SHP77 treated with DMSO at 0.1 percent for 48 hours (cell line): ENCODE data around the gene IL17D.
"Not testable (repeated sequence)": the region's sequence is repeated elsewhere in the genome, so short reads cannot be mapped to it uniquely, and the experiment has no call there.

ENCODE experiments used
- DNase-seq: peaks from one replicate; lab custom pipeline; 2025; lab: John Stamatoyannopoulos, UW

The IL17D gene, protein sequence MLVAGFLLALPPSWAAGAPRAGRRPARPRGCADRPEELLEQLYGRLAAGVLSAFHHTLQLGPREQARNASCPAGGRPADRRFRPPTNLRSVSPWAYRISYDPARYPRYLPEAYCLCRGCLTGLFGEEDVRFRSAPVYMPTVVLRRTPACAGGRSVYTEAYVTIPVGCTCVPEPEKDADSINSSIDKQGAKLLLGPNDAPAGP

DNA sequence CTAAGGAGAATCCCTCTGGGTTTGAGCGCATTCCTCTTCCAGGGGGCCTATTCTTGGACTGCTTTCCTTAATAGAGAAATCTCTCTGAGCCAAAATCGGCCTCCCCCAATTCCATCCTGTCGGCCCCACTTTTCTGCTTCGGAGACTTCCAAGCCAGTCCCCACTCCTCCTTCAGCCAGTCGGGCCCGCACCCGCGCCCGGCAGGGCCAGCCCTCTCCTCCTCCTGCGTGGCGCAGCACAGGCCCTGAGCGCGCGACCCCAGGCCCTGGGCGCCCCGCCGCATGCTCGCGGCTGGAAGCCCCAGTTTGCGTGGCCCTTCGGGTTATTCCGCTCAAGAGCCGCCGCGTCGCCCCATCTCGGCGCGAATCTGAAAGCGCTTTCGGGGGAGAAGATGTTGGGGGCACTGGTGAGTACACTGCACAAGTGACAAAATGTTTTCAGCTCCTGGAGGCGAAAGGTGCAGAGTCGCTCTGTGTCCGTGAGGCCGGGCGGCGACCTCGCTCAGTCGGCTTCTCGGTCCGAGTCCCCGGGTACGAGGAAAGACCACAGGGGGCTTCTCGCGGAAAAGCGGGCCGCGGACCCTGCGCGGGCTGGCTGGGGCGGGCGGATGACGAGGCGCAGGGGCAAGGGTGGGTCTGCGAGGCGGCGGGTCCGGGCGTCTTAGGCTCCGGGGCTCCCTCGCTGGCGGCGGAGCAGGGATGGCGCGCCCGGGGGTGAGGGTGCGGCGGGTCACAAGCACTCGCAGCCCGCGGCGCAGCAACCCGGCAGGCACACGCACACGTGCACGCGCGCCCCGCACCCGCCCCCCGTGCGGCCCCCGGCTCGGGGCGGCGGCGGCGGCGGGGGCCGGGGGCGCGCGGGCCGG, at the start of gene IL17D:
TSS of gene IL17D (plus strand) at position 785 of the 865 bp plus-strand sequence. CDS start 303 bp downstream, outside the sequence.
- DNase-seq: no peak

DNA sequence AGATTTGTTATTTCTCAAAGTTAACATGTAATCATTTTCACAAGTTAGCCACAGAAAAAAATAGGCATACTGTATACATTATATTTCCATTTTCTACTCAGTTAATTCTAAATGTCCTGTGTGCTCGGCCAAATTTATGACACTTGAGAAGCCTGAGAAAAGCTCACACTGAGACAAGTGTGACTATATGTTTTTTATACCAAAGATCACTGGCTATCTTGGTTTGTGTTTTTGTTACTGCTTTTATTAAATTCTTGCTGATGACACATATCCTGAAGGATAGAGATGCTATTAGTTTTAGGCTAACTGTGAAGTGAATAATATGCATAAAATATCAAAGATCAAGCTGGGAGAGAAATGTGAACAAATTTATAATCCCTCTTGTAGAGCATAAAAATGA, 49.3 kb upstream of the IL17D start:
- no peak for DNase-seq

DNA sequence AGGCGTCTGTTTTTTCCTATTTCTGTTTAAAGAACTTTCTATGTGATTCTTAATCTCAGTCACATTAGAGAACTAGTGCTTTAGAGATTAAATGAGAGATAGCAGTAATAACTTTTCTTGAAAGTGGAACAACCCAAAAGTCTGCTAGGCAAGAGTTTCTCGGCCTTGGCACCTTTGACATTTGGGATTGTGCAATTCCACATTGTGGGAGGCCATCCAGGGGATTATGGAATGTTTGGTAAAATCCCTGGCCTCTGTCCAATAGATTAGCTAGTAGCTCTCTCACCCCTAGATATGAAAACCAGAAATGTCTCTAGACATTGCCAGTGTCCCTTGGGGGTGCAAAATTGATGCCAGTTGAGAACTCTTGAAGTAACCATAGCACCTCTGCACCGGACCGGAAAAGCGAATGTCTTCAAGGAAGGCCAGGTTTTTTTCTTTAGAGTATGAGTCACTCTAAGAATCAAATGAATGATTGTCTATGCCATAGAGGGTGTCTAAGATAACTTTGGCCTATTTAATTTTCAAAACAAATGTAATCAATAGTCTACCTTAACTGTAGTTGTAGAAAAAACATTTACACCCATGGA, 45.0 kb upstream of the IL17D start:
- DNase-seq: no peak

DNA sequence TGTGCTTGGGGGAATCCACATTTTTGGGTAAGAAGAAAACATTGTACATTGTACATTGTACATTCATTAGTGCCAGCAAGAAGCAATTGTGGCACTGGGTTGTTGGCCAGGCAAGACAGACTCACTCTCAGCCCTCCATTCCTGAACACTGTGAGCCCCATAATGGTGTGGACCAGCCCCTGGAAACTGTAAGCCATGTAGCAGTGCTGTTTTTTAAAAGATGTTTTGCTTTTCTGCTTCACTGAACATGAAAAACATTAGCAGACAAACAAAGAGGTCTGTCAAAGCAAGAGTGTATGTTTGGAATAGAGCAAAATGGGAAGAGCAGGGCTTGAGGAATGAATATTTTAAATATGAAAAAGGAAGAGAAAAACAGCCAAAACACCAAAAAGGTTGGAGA, 39.1 kb upstream of the IL17D start:
- no peak for DNase-seq

DNA sequence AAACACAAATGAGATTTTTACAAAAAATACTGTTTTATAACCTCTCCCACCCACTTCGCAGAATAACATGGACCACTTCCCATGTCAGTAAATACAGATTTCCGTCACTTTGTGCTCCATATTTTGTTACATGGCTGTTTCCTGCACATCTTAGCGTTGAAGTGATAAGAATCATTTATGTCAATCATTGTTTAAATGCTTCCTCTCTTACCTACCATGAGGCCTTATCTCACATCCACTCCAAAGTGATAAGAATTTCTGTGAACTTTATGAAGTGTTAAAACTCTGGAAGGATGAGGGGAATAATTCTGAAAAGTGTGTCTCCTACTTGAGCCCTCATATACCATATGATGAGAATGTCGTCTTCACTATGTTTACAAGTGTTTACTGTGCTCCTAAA, 36.6 kb upstream of the IL17D start:
- DNase-seq: no peak

DNA sequence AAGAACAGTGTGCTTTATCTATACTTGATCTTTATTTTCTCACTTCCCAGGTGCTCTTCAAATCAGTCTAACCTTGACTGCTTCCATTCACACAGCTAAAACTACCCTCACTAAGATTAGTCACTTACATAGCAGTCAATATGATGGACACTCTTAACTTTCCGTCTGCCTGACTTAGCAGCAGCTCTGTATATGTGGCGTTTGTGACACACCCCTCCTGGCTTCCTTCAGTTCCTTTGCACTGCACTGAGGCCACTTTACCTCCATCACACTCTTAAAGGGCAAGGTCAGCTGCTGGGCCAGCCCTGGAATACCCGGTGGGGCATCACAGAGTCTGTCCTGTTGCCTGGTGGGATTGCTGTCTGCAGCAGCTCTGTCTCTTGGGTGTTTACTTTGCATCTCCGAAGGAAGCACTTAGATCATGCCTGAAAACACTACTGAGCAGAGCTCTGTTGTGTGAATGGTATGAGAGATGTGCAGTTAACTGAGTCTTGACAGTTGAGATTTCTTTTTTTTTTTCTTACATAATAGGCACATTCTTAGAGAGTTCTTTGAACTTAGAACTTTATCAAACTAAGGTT, 35.6 kb upstream of the IL17D start:
- no peak for DNase-seq

DNA sequence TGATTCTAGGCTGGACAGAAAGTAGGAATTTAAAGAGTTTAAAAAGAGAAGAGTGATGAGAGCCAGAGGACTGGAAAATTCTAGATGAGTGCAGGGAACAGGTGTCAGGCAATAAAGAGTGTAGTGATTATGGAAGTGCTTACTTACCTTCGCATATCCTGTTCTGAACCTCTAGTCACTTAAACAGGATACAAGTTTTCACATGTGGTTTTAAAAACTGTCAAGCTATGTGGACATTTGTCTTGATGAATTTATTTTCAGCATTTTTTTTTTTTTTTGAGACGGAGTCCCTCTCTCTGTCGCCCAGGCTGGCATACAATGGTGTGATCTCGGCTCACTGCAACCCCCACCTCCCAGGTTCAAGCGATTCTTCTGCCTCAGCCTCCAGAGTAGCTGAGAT, 34.3 kb upstream of the IL17D start:
- DNase-seq: no peak

DNA sequence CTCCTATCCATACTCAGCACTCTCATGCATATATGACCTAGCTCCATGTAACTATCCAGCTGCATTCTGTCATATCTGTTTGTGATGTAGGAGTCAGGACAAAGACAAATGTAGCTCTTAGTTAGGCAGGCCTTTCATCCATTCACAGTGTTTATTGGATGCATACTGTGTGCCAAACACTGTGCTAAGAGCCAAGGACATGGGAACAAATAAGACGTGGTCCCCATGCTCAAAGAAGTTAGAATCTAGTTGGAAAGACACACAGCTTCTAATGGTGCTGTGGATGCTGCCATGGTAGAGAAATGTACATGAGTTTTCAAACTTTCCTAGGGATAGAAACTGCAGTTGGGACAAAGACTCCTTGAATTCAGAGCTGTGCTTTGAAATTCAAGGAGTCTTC, 31.7 kb upstream of the IL17D start:
- DNase-seq: no peak

DNA sequence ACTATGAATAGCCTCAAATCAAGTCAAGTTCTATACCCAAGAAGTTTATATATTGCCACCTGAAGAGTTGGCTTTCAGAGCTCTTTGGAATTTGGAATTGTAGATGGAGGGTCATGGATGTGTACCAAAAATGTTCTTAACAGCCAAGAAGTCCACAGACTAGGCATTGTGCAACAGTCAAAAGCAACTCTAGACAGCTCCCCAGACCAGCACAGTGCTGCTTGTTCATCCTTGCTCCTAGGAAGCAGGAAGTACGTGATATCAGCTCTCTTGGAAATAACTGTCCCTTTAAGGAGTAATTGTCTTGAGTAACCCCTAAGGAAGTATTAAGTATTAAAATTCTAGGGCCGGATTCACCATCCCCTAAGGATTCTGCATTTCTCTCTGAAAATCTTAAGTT, 30.7 kb upstream of the IL17D start:
- no peak for DNase-seq

DNA sequence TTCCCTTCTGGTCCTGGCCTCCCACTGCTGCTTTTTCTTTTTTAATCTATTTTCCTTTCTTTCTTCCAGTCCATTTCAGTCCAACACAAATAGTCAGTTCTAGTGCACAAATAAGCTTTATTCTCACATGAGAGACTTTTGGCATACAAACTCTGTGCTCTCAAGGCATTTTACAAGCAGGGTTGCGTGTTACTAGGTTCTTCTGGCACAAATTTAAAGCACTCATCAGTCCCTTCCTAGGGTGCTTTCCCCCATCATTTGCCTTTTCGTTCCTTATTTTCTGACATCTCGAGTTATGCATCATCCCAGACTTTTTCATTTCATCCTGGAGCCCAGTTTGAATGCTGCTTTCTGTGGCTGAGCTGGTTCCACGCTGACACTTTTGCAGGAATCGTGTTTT, 29.8 kb upstream of the IL17D start:
- no peak for DNase-seq

DNA sequence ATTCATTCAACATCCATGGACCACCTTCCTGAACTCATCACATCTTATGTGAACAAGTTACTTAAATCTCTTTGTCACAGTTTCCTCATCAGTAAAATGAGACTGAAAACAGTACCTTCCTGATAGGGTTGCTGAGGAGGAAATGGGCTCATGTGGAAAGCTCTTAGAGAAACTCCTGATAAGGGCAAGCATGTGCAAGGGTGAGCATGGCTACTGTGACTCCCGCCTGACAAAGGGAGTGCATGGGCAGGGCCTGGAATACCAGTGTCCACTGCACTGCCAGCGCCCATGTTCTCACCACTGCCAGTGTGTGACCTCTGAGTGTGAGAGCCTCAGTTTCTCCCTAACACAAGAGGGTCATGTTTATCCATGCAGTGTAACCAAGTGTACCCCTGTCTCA, 27.3 kb upstream of the IL17D start:
- DNase-seq: no peak

DNA sequence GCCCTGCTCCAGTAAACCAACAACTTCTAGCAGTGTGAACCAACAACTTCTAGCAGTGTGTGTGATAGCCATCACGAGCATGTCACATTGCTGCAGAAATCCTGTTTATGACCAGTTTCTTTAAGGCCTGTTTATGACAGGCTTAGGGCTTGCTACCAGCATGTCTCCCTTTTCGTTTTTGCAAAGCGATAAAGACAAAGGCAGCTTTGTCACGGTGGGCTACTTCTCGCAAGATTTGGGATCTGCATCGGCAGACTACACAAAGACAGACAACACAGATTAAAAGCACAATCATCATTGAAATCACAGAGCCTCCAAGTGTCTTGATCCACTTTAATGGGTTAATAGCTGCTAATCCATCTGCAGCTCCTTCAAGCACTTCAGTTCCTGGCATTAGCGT, 24.9 kb upstream of the IL17D start:
- DNase-seq: not testable (repeated sequence)

DNA sequence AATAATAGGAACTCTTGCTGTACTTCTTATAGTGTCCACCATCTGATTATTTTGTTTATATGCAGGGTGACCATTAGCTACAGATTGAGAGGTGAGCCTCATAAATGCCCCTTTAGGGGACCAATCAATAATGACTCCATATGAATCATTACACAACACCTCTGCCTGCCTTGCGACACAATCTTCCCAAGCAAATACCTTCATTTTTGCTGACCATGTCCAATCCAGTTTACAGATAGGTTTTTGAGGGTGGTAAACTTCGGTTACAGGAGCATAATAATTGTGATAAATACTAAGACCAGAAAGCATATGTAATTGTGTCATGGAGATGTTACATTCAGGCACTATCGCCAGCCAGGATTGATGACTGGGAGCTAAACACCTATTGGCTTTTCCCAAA, 23.6 kb upstream of the IL17D start:
- no peak for DNase-seq

DNA sequence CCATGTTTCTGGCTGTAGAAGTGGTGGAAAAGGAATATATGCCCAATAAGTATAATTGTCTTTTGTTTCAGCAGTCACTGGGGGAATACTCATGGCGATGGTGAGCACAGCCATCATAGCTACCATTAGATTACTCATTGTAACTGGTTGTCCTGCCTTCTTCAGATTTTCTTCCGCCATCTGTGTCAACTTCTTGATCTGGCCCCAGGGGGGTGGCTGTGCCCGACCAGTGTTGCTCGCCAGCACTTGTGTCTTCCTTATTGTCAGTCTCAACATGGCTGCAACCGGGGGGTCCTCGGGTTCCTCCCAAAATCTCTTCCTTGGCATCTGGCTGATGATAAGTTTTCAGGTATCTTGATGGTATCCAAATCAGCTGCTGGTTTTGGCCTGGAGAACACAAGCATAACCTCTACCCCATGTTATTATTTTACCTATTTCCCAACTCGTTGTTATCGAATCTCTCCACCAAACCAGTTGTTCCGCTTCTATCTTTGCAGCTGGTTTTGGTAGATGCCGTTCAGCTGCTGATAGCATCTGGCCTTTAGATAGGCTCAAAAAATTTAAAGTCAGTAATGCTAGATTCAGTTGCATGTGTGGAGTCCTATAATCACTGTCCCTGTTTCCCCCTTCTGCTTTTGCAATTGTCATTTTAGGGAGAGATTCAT, 23.0 kb upstream of the IL17D start:
- no peak for DNase-seq

DNA sequence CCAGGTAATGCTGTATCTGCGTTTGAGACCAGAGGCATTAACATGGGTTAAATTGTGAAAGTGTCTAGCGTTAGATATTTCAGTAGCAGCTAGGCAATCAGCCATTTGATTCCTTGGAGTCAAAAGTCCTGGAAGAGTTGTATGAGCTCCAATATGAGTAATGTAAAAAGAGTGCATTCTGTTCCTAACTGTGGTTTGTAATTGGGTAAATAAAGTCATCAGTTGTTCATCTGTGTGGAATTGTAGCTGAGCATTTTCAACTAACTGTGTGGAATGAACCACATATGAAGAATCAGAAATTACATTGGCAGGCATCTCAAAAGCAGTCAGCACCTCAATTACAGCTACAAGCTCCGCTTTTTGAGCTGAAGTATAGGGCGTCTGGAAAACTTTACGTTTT, 22.0 kb upstream of the IL17D start:
- not testable (repeated sequence) for DNase-seq

DNA sequence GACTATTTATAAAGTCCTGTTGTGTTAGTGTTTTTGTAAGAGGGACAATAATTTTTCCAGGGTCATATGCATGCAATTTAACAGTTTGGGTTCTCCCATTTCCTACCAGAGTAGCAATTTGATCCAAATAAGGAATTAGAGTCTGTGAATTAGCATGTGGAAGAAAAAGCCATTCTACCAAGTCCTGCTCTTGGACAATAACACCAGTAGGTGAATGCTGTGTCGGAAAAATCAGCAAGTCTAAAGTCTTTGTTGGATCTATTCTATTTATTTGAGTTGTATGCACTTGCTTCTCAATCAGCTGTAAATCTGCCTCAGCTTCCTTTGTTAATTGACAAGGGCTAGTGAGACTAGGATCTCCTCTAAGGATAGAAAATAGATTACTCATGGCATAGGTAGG, 21.4 kb upstream of the IL17D start:
- no peak for DNase-seq

DNA sequence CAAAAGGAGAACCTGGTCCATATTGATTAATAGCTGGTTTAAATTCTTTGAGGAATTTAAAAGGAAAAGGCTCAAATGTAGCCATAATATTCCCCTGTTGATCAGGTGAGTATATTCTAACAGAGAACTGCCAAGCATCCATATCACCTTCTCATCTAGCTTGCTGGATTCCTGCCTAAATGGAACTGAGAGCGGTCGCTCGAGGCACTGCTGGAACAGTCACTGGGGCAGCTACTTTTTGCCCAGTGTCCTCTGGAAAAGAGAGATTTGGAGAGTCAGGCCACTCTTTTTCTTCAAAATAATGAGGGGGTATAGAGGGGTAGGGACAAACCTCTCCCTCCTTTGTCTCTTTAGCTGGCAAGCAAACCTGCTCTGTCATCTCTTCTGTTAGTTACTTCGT, 19.5 kb upstream of the IL17D start:
- DNase-seq: no peak

DNA sequence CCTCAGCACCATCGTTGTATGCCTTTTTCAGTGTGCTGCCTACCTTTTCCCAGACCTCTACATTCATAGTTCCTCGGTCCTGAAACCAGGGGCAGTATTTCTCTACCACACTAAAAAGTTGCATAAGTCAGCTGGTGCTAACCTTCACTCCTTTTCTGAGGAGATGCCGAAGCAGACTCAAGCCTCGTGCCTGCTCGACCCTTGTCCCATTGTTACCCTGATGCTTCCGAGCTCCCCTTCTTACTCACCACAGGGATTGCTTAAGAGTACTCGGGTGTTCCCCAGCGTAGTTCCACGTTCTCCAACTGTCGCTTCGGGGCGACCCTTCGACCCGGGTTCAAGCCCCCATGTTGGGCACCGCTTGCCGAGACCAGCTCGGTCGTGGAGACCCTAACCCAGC, 19.0 kb upstream of the IL17D start:
- DNase-seq: no peak

DNA sequence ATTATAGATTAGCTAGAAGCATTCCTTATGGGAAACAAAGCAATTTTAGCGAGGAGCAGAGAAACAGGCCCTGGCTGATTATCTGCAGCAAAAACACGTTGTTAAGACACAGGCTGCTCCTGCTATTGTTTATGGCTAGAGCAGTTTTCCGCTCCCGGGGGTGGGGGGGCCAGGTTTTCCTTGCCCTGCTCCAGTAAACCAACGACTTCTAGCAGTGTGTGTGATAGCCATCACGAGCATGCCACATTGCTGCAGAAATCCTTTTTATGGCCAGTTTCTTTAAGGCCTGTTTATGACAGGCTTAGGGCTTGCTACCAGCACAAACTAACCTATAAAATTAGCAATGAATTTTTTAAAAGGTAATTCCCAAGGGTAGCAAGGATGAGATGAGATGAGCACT, 18.4 kb upstream of the IL17D start:
- no peak for DNase-seq

DNA sequence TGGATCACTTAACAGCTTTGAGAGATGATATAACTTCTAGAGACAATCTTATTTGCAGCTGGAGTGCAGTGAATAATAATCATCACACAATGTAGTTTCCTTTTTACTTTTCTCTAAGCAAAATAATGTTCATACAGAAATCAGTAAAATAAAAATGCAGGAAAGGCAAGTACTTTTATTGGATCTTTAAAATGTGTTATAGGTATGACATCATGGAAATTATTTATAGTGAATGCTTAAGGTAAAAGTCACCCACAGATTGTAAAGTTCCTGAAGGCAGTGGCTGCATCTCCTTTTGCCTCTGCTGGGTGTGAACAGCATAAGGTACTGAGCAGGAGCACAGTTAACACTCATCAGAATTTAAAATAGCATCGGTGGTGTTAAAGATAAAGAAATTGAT, 17.3 kb upstream of the IL17D start:
- DNase-seq: no peak

DNA sequence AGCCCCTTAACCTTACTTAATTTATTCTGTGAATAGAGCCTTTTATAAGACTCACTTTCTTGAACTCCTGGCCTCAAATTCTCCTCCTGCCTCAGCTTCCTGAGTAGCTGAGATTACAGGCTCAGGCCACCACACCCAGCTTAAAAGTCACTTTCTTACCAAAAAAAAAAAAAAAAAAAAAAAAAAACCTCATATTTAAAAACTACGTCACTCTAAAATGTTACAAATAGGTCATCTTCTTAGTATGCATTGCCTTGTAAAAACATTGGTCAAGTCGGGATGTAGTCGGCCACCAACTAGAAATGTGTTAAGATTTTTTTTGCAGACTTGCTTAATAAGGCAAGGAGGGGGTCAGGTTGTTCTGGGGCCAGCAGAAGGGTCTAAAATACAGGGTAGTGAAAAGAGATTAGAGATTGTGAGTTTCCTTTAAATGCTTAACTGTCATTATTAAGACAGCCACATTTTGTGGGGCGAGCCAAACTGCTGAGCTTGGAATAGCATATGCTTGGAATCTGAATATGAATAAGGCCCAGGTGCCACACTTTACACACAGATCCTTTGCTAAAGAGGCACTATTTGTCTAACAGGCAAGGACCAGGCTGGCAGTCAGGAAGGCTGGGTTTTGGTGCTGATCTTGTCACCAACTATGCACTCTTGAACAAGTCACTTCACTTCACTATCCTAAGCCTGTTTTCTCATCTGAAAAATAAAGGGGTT, 16.5 kb upstream of the IL17D start:
- no peak for DNase-seq

DNA sequence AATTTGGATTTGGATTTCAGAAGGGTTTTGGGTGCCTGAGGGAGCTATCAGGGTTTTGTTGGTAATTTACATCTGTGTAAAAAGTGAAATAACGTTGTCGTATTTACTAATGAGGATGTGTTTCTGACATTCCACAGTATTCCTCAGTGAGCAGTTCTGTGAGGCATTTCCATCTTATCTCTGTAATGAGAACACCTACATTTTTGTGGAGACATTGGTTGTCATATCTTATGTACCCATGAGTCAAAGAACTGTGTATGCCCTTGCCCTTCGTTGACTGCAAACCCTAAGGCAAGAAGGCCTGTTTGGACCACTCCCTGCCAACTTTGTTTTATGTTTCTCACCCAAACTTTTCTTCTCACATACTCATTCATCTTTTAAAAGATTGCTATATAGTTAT, 14.2 kb upstream of the IL17D start:
- no peak for DNase-seq
